NCI-H1105 (cell line): ENCODE measurements around the gene UGT3A2.

Experiments used
- DNase-seq: peaks from one replicate; lab custom pipeline; 2025; lab: John Stamatoyannopoulos, UW

Gene UGT3A2, protein sequence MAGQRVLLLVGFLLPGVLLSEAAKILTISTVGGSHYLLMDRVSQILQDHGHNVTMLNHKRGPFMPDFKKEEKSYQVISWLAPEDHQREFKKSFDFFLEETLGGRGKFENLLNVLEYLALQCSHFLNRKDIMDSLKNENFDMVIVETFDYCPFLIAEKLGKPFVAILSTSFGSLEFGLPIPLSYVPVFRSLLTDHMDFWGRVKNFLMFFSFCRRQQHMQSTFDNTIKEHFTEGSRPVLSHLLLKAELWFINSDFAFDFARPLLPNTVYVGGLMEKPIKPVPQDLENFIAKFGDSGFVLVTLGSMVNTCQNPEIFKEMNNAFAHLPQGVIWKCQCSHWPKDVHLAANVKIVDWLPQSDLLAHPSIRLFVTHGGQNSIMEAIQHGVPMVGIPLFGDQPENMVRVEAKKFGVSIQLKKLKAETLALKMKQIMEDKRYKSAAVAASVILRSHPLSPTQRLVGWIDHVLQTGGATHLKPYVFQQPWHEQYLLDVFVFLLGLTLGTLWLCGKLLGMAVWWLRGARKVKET

DNA sequence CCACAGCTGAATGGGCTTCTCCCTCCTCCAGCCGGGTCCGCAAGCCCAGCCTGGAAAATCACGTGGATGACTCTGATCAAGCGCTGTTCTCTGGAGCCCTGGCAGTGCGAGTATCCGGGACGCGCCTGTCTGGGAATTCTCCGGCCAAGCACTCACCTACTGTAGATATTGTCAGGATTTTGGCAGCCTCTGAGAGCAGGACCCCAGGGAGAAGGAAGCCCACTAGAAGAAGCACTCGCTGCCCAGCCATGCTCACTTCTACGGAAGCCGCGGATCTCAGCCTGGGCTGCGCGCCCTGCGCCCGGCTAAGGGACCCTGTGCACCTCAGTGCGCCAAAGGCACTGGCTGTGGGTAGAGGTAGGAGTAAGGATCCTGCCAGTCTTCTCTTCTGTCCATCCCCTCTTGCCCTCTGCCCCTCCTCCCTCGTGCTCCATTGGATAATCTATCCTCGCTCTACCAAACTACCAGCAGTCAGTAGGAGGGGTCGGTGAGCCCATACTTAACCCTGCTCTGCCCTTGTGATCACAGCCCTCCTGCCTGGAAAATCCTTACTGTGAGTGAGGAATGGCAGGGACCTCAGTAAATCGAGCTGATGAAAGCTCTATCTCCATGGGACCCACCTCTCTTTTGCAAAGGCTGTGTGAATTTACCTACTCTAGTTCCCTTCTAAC lies at the start of gene UGT3A2:
Gene UGT3A2, minus strand, starts transcription at position 343 of the 671 bp plus-strand sequence. Its CDS starts 93 bp downstream, at position 250.
- DNase-seq = no peak

DNA sequence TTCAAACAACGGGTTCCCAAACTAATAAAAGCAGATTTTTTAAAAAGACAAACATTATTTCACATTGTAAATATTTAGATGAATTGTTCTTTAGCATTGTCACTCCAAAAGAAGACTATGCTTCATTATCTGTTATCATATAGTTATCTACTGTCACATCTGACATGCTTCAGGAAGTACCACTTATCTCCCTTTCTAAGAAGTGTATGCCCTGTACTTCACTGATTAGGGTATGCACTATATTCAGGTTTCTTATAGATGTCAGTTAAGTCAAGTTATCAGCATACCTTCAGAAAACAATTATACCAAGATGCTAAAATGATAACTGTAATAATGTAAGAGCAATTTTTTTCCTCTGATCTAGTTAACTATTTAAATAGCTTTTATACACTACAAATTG lies 44.6 kb upstream of the UGT3A2 start:
- DNase-seq = no peak

DNA sequence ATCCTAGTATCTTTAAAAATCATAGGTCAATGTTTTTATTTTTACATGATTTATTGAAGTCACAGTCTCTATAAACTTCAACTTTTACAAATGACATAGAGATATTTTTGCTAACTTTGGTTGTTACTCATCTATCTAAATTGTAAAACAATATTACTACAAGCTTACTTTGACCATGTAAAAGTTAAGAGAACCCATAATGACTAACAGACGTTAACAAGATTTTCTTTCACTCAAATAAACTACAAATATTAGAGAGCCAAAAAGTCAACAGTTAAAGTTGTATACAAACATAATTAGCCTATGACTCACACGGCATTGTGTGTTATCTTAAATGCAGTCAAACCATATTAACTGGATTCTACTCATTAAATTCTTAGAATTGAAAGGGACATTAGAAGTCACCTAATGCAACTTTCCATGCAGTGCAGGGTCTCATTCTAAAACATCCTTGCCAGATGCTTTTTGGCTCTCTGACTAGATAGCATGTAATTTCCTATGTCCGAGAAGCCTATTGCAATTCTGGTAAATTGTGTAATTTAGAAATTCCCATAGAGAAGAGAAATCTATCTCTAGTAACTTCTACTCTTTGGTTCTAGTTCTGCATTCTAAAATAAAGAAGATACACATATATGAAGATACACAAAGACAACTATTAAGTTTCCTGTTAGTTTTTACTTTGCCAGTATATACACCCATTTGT lies 42.2 kb upstream of the UGT3A2 start:
- DNase-seq = no peak

DNA sequence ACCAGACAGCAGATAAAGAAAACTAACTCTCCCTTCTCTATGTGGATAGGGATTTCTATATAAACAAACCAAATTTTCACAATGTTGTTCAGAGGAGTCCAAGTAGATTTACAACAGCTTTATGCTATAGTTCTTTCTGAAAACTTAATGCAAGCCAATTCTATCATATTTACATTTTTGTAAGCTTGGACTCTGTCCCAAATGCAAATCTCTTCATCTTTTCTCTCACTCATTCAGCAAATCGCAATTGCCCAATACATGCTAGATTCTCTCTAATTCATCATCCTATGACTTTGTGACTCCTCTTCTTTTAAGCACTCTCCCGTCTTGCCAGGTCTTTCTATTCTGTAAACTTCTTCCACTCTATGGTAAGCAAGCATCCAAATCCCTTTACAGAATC lies 39.1 kb upstream of the UGT3A2 start:
- DNase-seq = no peak

DNA sequence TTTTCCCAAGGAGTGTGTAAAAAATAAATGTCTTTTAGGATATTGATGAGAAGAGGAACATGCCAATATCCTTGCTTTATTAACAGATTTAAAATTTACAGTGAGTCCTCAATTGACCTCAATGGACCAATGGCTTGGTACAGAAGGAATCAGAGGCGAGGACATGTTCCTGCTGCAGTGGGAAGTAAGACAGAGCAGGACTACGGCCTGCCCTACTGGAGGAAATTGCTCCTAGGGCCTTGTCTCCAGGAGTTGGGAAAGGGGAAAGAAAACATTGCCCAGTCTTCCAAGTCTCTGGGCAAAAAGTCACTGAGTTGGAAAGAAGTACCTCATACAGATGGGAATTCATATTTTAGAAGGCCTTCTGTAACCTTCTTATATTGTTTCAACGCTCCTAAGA lies 33.1 kb upstream of the UGT3A2 start:
- DNase-seq = no peak

DNA sequence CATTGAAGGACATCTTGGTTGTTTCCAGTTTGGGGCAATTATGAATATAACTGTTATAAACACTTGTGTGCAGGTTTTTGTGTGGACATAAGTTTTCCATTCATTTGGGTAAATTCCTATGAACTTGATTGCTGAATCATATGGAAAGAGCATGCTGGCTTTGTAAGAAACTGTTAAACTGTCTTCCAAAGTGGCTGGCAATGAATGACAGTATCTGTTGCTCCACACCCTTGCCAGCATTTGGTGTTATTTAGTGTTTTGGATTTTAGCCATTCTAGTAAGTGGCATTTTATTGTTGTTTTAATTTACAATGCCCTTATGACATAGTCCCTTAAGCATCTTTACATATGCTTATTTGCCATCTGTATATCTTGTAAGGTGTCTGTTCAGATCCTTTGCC lies 29.8 kb upstream of the UGT3A2 start:
- no peak for DNase-seq

DNA sequence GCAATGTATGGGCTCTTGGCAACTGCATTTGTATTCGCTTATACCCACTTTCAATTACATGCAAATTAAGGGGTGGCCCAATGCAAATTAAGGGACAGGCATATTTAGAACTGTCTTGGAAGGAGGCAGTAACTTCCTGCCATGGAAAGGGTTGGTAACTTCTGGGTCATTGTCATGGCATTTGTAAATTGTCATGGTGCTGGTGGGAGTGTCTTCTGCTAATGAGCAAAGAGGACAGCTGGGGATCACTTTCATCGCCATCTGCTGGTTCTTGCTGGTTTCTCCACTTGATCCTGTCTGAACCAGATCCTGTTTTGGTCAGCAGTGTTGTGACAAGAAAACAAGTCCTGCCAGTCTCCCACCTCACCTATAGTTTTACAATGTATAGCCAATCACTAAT lies 23.3 kb upstream of the UGT3A2 start:
- DNase-seq = no peak

DNA sequence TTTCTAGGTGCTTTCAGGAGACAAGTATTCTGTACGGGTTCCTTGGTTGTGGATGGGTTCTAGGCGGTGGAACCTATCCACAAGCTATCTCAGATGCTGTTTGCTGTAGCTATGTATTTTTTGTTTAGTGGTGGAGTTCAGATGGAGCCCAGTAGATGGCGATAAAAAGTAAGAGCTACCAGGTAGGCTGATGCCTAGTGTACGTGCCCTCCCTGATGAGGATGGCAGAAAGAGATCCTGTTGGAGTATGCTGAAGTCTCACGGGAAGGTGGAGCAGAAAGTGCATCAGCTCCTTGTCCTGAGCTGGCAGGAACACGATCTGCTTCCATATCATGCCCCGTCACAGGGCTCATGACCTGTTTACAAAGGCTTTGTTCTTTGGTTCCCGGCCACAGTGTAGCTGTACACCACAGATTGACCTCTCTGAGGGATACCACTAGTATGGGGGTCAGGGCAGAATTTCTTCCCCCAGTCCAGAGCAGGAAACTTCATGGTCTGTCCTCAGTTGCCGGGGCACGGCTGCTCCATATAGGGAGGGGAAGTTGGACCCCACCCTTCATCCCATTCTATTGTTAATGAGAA lies 12.6 kb upstream of the UGT3A2 start:
- DNase-seq = peak; percentile 62

DNA sequence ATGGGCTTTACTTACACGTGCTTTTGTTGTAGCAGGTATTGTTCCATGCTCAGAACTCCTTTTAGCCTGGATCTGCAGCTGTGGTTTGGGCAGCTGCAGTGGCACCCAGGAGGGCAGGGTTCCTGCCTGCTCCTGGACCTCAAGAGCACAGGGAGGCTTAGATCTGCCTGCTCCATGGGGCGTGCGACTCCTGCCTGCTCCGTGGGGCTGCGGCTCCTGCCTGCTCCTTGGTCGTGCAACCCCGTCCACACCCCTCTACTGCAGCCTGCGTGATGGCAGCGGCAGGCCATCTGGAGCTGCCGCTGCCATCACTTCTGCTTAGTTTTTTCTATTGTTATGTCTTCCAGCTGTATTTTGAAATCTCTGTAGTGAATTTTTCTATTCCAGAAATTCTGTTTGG lies 11.7 kb upstream of the UGT3A2 start:
- no peak for DNase-seq

DNA sequence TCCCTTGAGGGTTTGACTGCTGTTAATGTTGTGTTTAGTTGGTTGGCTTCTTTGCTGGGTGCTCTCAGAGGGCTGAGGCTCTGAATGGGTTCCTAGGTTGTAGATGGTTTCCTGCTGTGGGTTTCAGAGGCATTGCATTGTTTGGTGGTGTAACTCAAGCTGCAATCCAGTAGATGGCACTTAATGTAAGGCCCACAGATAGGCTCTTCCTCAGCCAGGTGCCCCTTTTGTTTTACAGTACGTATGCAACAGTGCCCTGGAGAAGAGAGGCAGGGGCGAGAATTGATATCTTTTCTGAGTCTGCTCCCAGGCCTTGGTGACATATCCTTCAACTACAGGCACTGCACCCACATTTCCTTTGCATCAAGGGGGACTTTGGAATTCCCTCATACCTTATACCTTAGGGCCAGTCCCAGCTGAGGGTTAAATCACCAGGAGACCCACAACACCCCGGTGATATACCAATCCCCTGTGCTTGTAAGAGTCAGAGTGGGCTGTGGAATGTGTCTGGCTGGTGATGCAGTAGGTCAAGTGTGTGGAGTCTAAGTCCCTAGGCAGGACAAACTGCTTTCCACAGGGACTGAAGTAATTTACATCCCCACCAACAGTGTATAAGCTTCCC lies 7.0 kb upstream of the UGT3A2 start:
- DNase-seq = no peak

DNA sequence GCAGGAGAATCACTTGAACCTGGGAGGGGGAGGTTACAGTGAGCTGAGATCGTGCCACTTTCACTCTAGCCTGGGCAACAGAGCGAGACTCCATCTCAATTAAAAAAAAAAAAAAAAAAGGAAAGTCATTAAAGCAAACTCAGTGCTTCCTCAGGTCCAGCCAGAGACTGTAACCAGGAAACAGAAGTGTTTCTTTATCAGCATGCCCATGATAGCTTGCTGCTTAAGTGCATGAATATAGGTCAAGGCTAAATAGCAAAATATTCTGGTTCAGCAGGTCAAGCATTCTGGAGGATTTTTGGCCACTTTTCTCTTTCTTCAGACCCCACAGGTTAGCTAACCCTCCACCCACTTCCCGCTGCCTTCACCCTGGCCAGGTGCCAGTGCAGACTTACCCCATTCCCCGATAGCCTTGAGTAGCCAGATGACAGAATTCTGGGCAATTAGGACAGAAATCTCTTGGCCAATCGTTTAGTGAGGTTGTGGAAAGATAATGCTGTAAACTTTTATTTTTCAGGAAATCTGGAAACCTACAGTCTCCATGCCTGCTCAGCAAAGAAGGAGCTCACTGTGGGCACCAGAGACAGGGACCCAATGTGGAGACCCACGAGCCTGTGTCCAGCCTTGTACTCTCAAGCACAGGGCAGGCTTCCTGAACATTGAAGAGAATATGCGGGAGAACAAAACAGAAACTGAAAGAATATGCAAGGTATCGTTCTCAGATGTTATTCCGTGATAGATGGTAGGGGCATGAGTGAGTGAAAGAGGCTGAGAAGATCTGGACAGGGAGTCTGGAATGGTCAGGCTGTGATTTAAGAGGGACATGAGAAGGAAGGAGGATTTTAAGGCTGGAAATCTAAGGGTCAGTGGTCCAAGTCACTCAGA lies 4.2 kb upstream of the UGT3A2 start:
- DNase-seq = no peak

DNA sequence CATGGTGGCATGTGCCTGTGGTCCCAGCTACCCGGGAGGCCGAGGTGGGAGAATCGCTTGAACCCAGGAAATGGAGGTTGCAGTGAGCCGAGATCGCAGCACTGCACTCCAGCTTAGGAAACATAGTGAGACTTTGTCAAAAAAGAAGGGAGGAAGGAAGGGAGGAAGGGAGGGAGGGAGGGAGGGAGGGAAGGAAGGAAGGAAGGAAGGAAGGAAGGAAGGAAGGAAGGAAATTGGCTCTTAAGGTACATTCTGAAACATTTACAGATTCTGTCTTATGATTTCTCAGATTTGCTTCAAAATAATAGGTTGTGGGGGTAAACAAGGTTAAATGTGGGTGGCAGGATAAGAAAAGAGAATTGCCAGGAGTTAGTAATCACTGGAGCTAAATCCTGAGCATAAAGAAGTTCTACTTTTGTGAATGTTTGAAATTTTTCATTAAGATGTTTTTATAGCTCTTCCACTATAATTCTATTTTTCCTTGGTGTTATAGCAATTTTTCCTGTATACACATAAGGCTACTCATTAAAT lies 2.1 kb upstream of the UGT3A2 start:
- no peak for DNase-seq

DNA sequence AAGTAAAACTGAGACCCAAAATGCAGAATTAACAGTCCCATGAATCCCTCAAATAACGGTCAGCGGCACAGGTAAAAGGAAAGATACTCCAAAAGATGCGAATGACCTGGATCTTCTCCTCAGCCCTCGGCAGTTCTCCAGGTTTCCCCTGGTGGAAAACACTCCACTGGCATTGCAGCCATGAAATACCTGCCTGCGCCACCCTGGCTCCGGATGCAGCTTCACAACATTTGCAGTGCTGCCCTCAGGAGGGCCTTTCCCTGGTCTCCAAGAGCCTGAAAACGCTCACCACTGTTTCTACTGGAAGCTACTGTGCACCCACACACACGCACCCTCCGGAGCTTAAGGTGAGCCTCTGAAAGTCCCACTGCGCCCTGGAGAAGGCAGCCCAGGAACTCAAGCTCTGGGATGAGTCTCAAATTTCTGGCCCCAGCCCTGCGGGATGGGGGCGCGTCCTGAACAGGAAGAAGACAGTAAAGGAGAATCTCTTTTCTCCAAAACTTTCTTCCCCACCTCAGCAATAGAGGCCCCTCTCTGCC lies 612 bp downstream of the UGT3A2 start:
- no peak for DNase-seq

DNA sequence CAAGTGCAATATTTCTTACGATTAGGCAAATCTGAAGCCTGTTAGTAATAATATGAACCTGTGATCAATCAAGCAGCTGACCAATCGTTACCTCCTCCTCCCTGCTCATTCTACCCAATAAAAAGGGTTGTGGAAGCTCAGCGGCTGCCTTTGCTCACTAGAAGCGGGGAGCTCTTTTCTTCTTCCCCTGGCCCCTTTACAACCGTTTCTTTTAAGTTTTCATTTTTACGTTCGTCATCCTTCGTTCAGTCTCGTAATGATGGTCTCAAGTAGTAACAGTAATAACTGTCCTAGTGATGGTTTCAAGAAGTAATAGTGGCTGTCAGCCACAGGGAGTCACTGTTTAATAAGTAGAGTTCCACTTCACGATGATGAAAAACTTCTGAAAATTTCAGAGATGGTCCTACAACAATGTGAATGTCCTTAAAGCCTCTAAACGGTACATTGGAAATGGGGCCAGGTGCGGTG lies 6.2 kb downstream of the UGT3A2 start:
- no peak for DNase-seq

DNA sequence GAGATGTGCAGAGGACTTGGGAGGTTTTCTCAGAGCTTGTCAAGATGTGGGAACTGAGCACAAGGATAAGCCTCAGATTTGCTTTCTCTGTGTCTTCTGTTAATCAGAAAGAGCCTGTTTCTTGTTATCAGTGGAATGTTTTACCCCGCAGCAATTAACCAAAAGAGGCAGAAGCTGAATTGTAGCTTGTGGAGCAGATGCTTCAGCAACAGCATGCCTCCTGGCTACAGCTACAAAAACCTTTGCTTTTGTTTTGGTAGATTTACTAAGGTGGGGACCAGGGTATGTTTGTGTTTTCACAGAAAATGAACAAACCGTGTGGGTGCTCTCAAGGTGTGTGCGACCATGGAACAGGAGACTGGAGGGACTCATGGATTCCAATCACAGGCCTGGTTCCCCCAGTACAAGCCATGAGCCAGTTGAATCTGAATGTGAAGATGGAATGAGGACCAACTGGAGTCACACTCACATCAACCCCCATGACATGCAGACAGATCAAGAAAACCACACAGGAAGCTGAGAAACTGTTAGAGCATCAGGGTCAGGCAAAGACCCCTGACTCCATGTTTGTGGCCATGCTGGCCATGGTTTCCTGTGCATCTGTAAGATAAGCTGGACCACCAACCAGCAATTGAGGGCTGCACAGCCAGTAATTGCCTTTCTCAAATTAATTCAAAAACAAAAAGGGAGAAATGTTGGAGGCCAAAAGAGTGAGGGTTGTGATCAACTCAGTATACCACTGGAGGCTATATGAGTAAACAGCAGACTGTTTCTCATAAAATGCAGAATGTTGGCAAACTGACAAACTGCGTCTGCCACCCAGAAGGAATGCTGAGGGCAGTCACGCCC lies 6.9 kb downstream of the UGT3A2 start:
- no peak for DNase-seq

DNA sequence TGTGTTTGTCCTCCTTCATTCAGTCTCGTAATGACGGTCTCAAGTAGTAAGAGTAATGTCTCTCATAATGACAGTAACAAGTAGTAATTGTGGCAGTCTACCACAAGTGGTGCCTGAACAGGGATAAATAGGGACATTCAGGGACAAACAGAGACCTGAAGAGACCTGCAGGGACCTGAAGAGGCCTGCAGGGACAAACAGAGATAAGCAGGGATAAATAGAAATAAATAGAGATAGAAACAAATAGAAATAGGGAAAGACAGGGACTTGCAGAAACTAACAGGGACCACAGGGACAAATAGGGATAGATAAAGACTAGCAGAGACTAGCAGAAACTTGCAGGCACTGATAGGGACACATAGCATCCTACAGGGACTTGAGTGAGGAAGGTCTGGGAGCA lies 7.9 kb downstream of the UGT3A2 start:
- no peak for DNase-seq

DNA sequence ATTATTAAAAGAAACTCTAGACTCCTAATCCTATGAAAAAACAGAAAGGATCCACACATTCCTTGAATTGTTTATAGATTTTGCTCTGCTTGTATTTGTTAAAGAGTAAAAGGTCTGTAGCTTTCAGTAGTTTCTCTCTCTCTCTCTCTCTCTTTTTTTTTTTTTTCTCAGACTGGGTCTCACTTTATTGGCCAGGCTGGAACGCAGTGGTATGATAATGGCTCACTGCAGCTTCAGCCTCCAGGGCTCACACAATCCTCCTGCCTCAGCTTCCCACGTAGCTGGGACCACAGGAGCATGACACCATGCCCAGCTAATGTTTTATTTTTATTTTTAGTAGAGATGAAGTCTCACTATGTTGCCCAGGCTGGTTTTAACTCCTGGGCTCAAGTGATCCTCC lies 9.3 kb downstream of the UGT3A2 start:
- DNase-seq = no peak

DNA sequence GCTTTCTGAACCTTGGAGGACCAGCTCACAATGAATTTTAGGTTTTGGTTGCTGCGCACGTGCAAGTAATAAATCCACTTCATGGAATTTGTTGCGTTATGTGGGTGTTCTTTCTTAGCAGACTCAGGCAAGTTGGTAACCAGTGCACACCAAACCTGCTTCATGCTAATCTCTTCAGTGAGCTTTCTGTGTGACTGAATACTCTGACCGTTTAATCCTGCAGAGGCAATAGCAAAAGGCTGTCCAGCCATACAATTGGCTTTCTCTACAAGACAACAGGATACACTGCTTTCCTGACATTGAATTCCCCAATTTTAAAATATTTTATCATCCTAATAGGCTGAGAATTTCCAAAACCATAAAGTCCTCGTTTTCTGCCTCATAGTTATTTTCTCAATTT lies 10.3 kb downstream of the UGT3A2 start:
- no peak for DNase-seq

DNA sequence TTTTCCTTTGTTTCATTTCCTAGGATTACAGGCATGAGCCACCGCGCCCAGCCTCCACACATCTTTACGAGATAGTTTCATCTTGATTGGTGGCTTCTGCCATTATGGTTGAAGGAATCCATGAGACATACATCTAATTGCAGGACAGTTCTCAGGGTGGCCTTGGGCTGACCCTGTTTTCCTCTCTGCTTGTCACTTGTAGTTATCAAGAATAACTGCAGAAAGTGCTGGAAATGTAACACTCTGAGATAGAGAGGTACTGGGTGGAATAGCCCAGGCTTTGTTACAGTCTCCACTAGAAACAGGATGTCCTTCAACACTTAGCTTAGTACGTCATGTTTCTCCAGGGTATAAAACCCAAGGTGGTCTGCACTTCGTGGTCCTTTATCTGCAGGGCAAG lies 10.7 kb downstream of the UGT3A2 start:
- DNase-seq = no peak
